Measurements from ENCODE around the gene KRT20.
A peak's percentile ranks its signal among the peaks of the same experiment; 100 is the strongest.

The KRT20 gene

DNA sequence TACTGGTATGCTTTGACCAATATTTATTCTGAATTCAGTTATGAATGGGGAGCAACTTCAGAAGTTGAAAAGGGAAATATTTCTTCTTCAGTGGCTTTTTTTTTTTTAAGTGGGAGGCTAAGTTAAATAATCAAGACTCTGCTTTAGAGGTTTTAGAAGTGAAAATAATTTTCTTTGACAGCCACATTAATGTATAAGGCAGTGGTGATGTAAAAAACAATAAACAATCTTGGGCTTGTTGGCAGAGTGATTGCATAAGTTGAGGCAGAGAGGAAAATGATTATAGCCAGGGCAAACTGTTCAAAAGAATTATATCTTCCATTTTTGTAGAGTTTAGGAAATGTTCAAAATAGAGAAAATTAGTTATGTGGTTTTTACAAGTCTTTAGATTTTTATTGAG lies 12.6 kb downstream of the KRT20 start:
- CTCF ChIA-PET: interaction anchor here (1.5 kb wide), 1 partner anchor 12 kb away, joined by 3 read pairs; no protein-coding TSS in a partner anchor
- TF ChIP-seq CTCF (IDR thresholded peaks at IDR 0.05; ENCODE audit: control extremely low read depth, extremely low read depth, low read depth, missing control alignments): no peak
- POLR2A ChIA-PET: no interaction called here
- no peak for DNase-seq (ENCODE audit: extremely low spot score)

GRCh38 chr17:40871316-40871715 lies 13.7 kb downstream of the KRT20 start:
- CTCF ChIA-PET: interaction anchor here (0.9 to 2.0 kb wide), 5 partner anchors 11 to 677 kb away, joined by 3 to 6 read pairs (median 3); no protein-coding TSS in a partner anchor
- TF ChIP-seq CTCF (IDR thresholded peaks at IDR 0.05; ENCODE audit: control extremely low read depth, extremely low read depth, low read depth, missing control alignments): no peak
- DNase-seq (ENCODE audit: extremely low spot score): no peak
- POLR2A ChIA-PET: no interaction called here

- POLR2A ChIA-PET: no interaction called here
- TF ChIP-seq CTCF (IDR thresholded peaks at IDR 0.05; ENCODE audit: control extremely low read depth, extremely low read depth, low read depth, missing control alignments): no peak
- CTCF ChIA-PET: interaction anchor here (1.7 to 2.0 kb wide), 2 partner anchors 14 to 679 kb away, joined by 5 to 6 read pairs; no protein-coding TSS in a partner anchor
- no peak for DNase-seq (ENCODE audit: extremely low spot score)
These were observed 14.9 kb downstream of the KRT20 start for GRCh38 chr17:40870136-40870535.

GRCh38 chr17:40866838-40867237 lies 18.2 kb downstream of the KRT20 start, which contains the start of gene KRT12:
KRT12 (minus strand) TSS chr17:40867223; CDS start chr17:40867186, 37 bp downstream.
- ChIA-PET POLR2A (no interaction called here), CTCF (interaction anchor here (1.2 to 1.8 kb wide), 5 partner anchors 9 to 796 kb away, joined by 3 to 7 read pairs (median 4); no protein-coding TSS in a partner anchor)
- no peak for TF ChIP-seq CTCF (IDR thresholded peaks at IDR 0.05; ENCODE audit: control extremely low read depth, extremely low read depth, low read depth, missing control alignments)
- no peak for DNase-seq (ENCODE audit: extremely low spot score)

- TF ChIP-seq CTCF (IDR thresholded peaks at IDR 0.05; ENCODE audit: control extremely low read depth, extremely low read depth, low read depth, missing control alignments): no peak
- ChIA-PET CTCF (no interaction called here), POLR2A (no interaction called here)
- DNase-seq (ENCODE audit: extremely low spot score): no peak
These were observed 20.2 kb downstream of the KRT20 start for GRCh38 chr17:40864661-40865390.

GRCh38 chr17:40862985-40863733 lies 21.9 kb downstream of the KRT20 start:
- ChIA-PET POLR2A (no interaction called here), CTCF (interaction anchor here (1.8 kb wide), 1 partner anchor 686 kb away, joined by 5 read pairs; no protein-coding TSS in a partner anchor)
- DNase-seq (ENCODE audit: extremely low spot score): peak; percentile 35
- peak; percentile 25 for TF ChIP-seq CTCF (IDR thresholded peaks at IDR 0.05; ENCODE audit: control extremely low read depth, extremely low read depth, low read depth, missing control alignments)

All from GM10248 (cell line).